ENCODE data around the gene ITSN2.

DNA sequence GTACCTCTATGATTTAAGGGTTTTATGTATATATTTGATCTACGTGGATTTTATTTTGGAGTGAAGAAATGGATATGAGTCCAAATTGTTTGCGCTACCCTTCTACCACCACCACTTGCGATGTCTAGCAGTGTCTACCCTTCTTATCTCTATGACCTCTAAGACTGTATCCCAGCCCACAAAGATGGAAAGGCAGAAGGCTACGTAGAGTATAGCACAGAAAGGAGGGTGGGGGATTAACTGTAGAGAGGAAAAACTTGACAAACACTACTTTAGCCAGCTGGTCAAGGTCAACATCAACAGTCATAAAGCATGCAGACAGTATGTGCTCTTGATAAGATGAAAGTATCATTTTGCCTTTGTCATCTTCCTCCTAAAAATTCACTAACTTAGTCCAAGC is 14.4 kb downstream of the ITSN2 start:
- TF ChIP-seq CTCF (IDR thresholded peaks at IDR 0.05 in 2 of 3, conservative IDR thresholded peaks at IDR 0.05 in 1 of 3; ENCODE audit: borderline replicate concordance in 1 of 3, insufficient read depth in 1 of 3, low read depth in 2 of 3, low read length in 2 of 3) (no peak), POLR2A (IDR thresholded peaks at IDR 0.05; ENCODE audit: borderline replicate concordance, extremely low read depth, insufficient read depth, insufficient read length) (no peak), ZNF274 (IDR thresholded peaks at IDR 0.05; ENCODE audit: low read depth, low read length) (no peak), POLR2AphosphoS5 (IDR thresholded peaks at IDR 0.05; ENCODE audit: low read depth, low read length) (no peak), JUND (IDR thresholded peaks at IDR 0.05) (no peak), EZH2 (IDR thresholded peaks at IDR 0.05) (no peak), CEBPB (IDR thresholded peaks at IDR 0.05; ENCODE audit: low read depth) (no peak), RAD21 (IDR thresholded peaks at IDR 0.05; ENCODE audit: low read depth) (no peak), SP1 (IDR thresholded peaks at IDR 0.05; ENCODE audit: low read depth) (no peak)
- TF ChIP-seq, protein P1, sequence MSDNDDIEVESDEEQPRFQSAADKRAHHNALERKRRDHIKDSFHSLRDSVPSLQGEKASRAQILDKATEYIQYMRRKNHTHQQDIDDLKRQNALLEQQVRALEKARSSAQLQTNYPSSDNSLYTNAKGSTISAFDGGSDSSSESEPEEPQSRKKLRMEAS (IDR thresholded peaks at IDR 0.05) = no peak
- TF ChIP-seq, protein P2, sequence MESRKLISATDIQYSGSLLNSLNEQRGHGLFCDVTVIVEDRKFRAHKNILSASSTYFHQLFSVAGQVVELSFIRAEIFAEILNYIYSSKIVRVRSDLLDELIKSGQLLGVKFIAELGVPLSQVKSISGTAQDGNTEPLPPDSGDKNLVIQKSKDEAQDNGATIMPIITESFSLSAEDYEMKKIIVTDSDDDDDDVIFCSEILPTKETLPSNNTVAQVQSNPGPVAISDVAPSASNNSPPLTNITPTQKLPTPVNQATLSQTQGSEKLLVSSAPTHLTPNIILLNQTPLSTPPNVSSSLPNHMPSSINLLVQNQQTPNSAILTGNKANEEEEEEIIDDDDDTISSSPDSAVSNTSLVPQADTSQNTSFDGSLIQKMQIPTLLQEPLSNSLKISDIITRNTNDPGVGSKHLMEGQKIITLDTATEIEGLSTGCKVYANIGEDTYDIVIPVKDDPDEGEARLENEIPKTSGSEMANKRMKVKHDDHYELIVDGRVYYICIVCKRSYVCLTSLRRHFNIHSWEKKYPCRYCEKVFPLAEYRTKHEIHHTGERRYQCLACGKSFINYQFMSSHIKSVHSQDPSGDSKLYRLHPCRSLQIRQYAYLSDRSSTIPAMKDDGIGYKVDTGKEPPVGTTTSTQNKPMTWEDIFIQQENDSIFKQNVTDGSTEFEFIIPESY (IDR thresholded peaks at IDR 0.05; ENCODE audit: extremely low read depth, insufficient replicate concordance, low read length) = no peak

Data from HCT116 (cell line).